ENCODE data around the gene TBC1D8.
A peak's percentile ranks its signal among the peaks of the same experiment; 100 is the strongest.

TBC1D8 gene

GRCh38 chr2:101106453-101107181 is 44.6 kb downstream of the TBC1D8 start:
- no peak overlapping the region for H3K4me3 ChIP-seq (ENCODE audit: low read depth, low read length)
- no peaks in the 10 kb centered on the region; the same call in 1 of the 2 replicates for H3K36me3 ChIP-seq
- no peaks in the 10 kb centered on the region for H3K27me3 ChIP-seq (ENCODE audit: insufficient read depth, low read depth, severe bottlenecking)
- no peak overlapping the region for H3K27ac ChIP-seq
- no peak for TF ChIP-seq CTCF (IDR thresholded peaks at IDR 0.05; ENCODE audit: low read depth, low read length)
- no peak for DNase-seq
- peaks cover 2% of the 10 kb centered on the region for H3K9me3 ChIP-seq (ENCODE audit: severe bottlenecking)

GRCh38 chr2:101105654-101106053 is 45.5 kb downstream of the TBC1D8 start:
- Histone ChIP-seq H3K4me3 (ENCODE audit: low read depth, low read length) (no peak overlapping the region), H3K27me3 (ENCODE audit: insufficient read depth, low read depth, severe bottlenecking) (no peaks in the 10 kb centered on the region), H3K27ac (no peak overlapping the region), H3K9me3 (ENCODE audit: severe bottlenecking) (peaks cover 2% of the 10 kb centered on the region), H3K36me3 (no peaks in the 10 kb centered on the region)
- DNase-seq, result no peak
- TF ChIP-seq CTCF (IDR thresholded peaks at IDR 0.05; ENCODE audit: low read depth, low read length), result no peak

GRCh38 chr2:101097638-101098037 is 53.5 kb downstream of the TBC1D8 start:
- DNase-seq, result no peak
- TF ChIP-seq CTCF (IDR thresholded peaks at IDR 0.05; ENCODE audit: low read depth, low read length), result no peak
- peaks cover 2% of the 10 kb centered on the region for H3K9me3 ChIP-seq (ENCODE audit: severe bottlenecking)

GRCh38 chr2:101096619-101097142 is 54.5 kb downstream of the TBC1D8 start:
- Histone ChIP-seq H3K27me3 (ENCODE audit: insufficient read depth, low read depth, severe bottlenecking) (no peaks in the 10 kb centered on the region), H3K9me3 (ENCODE audit: severe bottlenecking) (peaks cover 2% of the 10 kb centered on the region), H3K36me3 (no peaks in the 10 kb centered on the region; the same call in 1 of the 2 replicates), H3K27ac (no peak overlapping the region), H3K4me3 (ENCODE audit: low read depth, low read length) (no peak overlapping the region)
- TF ChIP-seq CTCF (IDR thresholded peaks at IDR 0.05; ENCODE audit: low read depth, low read length), result no peak
- DNase-seq, result no peak

More at GRCh38 chr2:101097638-101098037, 53.5 kb downstream of the TBC1D8 start:
- no peak overlapping the region for H3K4me3 ChIP-seq (ENCODE audit: low read depth, low read length)
- H3K27ac ChIP-seq, result no peak overlapping the region
- H3K27me3 ChIP-seq (ENCODE audit: insufficient read depth, low read depth, severe bottlenecking), result no peaks in the 10 kb centered on the region
- no peaks in the 10 kb centered on the region; the same call in 1 of the 2 replicates for H3K36me3 ChIP-seq

- no peaks in the 10 kb centered on the region; the same call in none of the 2 replicates for H3K36me3 ChIP-seq
- H3K4me3 ChIP-seq (ENCODE audit: low read depth, low read length), result no peak overlapping the region
These were observed 56.8 kb downstream of the TBC1D8 start for GRCh38 chr2:101094351-101094750.

More at GRCh38 chr2:101094351-101094750, 56.8 kb downstream of the TBC1D8 start:
- Histone ChIP-seq H3K27me3 (ENCODE audit: insufficient read depth, low read depth, severe bottlenecking) (no peaks in the 10 kb centered on the region), H3K27ac (peak overlapping the region; percentile 27; the same call in 1 of the 2 replicates), H3K9me3 (ENCODE audit: severe bottlenecking) (peaks cover 2% of the 10 kb centered on the region)
- no peak for DNase-seq
- no peak for TF ChIP-seq CTCF (IDR thresholded peaks at IDR 0.05; ENCODE audit: low read depth, low read length)
